Hepatocyte (in vitro differentiated cells): ENCODE measurements around the gene GRK4.

ENCODE experiments used
- EZH2 ChIP-seq: fragments of 200-600 bp; sonication (generic); IDR thresholded peaks from 2 replicates; pipeline ENCODE4 v1.6.1; 2016; ENCODE audit warnings: antibody characterized with exemption, mild to moderate bottlenecking, borderline replicate concordance
- TF ChIP-seq, protein P1 (sequence below): fragments of 200-600 bp; sonication (generic); IDR thresholded peaks from 2 replicates; pipeline ENCODE4 v1.5.1; 2016; ENCODE audit warnings: antibody characterized with exemption, mild to moderate bottlenecking; ENCODE audit not compliant: poor library complexity

DNA sequence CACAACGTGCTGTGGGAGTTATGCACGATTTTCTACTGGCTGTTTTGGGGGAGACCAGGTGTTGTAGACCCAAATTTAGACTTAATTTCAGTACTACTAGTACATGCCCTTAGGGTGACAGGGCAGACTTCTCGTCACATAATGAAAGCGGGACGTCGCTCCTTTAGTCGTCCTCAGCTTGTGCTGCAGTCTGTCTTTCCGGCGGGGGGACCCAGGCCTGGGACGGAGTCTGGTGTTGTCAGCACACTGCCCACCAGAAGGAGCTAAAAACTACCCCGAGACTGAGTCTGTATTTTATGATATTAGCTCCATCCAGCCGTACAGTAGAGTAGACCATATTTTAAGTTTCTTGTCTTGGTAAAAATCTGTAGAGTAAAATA lies 35.7 kb upstream of the GRK4 start:
- no peak for TF ChIP-seq EZH2
- TF ChIP-seq, protein P1, sequence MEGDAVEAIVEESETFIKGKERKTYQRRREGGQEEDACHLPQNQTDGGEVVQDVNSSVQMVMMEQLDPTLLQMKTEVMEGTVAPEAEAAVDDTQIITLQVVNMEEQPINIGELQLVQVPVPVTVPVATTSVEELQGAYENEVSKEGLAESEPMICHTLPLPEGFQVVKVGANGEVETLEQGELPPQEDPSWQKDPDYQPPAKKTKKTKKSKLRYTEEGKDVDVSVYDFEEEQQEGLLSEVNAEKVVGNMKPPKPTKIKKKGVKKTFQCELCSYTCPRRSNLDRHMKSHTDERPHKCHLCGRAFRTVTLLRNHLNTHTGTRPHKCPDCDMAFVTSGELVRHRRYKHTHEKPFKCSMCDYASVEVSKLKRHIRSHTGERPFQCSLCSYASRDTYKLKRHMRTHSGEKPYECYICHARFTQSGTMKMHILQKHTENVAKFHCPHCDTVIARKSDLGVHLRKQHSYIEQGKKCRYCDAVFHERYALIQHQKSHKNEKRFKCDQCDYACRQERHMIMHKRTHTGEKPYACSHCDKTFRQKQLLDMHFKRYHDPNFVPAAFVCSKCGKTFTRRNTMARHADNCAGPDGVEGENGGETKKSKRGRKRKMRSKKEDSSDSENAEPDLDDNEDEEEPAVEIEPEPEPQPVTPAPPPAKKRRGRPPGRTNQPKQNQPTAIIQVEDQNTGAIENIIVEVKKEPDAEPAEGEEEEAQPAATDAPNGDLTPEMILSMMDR = no peak
